Effector memory CD4-positive, alpha-beta T cell (primary cell): ENCODE data around the gene TBC1D24.
"Not testable (repeated sequence)": the region's sequence is repeated elsewhere in the genome, so short reads cannot be mapped to it uniquely, and the experiment has no call there.

Source experiments
- DNase-seq, 3 donors: peaks; one replicate each; pipeline ENCODE4 v3.0.0-alpha.2; 2020
- H3K27ac ChIP-seq: 2 replicates; pipeline ENCODE4 v1.7.0; 2013; ENCODE audit warnings: mild to moderate bottlenecking, low read length, moderate library complexity; ENCODE audit not compliant: insufficient read depth, poor library complexity, severe bottlenecking
- H3K27me3 ChIP-seq: replicated peaks from 2 replicates; pipeline ENCODE4 v1.7.0; 2013; ENCODE audit warnings: mild to moderate bottlenecking, low read length; ENCODE audit not compliant: insufficient read depth, control insufficient read depth, poor library complexity, severe bottlenecking
- H3K36me3 ChIP-seq: 2 replicates; pipeline ENCODE4 v1.7.0; 2013; ENCODE audit warnings: mild to moderate bottlenecking, low read length, moderate library complexity; ENCODE audit not compliant: control insufficient read depth, insufficient read depth
- H3K4me1 ChIP-seq: 2 replicates; pipeline ENCODE4 v1.7.0; 2013; ENCODE audit warnings: low read length, mild to moderate bottlenecking; ENCODE audit not compliant: control insufficient read depth, insufficient read depth, poor library complexity, severe bottlenecking
- H3K4me3 ChIP-seq: 2 replicates; pipeline ENCODE4 v1.7.0; 2013; ENCODE audit warnings: low read length, low read depth, mild to moderate bottlenecking; ENCODE audit not compliant: insufficient read depth, poor library complexity, severe bottlenecking
- H3K9me3 ChIP-seq: 2 replicates; pipeline ENCODE4 v1.7.0; 2013; ENCODE audit warnings: mild to moderate bottlenecking, low read length, moderate library complexity; ENCODE audit not compliant: control insufficient read depth

Gene TBC1D24

DNA sequence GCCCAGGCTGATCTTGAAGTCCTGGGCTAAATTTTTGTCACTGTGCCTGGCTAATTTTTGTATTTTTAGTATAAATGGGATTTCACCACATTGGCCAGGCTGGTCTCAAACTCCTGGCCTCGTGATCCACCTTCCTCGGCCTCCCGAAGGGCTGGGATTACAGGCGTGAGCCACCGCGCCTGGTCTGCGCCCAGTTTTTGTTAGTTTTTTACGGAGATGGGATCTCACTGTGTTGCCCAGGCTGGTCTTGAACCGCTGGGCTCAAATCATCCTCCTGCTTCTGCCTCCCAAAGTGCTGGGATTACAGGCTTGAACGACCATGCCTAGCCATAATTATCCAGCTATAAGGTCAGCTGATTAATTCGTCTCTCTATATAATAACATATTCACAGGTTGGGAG lies 59.0 kb downstream of the TBC1D24 start:
- Histone ChIP-seq H3K27ac (no peak overlapping the region), H3K4me1 (peaks cover 15% of the 10 kb centered on the region), H3K9me3 (no peaks in the 10 kb centered on the region)

DNA sequence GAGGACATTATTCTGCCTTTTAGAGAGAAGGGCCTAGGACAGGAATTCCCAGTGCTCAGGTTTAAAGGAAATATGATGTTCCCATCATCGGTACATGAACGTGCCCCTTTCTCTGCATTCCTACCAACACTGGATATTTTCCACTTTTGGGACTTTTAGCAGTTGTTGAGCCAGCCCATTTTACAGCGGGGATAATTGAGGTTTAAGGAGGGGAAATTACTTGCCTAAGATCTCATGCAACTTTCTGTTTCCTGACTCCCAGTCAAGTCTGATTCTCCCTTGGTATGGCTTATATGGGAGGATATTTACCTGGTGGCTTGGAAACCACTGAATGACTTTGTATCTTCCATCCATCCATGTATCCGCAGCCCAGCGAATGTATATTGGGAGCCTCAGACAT lies 59.4 kb downstream of the TBC1D24 start:
- not testable (repeated sequence) for H3K36me3 ChIP-seq, H3K9me3 ChIP-seq, H3K27me3 ChIP-seq, H3K27ac ChIP-seq, DNase-seq, H3K4me3 ChIP-seq
- H3K4me1 ChIP-seq = peaks cover 19% of the 10 kb centered on the region

More for the DNA sequence above, 59.0 kb downstream of the TBC1D24 start:
- Histone ChIP-seq H3K27me3 (no peaks in the 10 kb centered on the region), H3K4me3 (no peak overlapping the region), H3K36me3 (peaks cover 3% of the 10 kb centered on the region)
- no peak for DNase-seq

DNA sequence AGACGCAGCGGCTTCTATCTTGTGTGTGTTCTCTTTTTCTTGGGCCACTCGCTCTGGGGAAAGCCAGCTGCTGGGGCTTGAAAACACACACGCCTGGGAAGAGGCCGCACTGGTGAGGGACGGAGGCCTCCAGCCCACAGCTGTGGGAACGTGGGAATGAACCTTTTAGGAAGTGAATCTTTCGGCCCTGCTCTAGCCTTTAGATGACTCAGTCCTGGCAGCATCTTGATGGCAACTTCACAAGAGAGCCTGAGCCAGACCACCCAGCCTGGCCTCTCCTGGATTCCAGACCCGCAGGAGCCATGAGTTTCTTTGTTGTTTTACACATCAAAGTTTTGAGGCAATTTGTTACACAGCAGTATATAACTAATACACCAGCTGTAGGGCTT lies 60.7 kb downstream of the TBC1D24 start:
- H3K27ac ChIP-seq = no peak overlapping the region

DNA sequence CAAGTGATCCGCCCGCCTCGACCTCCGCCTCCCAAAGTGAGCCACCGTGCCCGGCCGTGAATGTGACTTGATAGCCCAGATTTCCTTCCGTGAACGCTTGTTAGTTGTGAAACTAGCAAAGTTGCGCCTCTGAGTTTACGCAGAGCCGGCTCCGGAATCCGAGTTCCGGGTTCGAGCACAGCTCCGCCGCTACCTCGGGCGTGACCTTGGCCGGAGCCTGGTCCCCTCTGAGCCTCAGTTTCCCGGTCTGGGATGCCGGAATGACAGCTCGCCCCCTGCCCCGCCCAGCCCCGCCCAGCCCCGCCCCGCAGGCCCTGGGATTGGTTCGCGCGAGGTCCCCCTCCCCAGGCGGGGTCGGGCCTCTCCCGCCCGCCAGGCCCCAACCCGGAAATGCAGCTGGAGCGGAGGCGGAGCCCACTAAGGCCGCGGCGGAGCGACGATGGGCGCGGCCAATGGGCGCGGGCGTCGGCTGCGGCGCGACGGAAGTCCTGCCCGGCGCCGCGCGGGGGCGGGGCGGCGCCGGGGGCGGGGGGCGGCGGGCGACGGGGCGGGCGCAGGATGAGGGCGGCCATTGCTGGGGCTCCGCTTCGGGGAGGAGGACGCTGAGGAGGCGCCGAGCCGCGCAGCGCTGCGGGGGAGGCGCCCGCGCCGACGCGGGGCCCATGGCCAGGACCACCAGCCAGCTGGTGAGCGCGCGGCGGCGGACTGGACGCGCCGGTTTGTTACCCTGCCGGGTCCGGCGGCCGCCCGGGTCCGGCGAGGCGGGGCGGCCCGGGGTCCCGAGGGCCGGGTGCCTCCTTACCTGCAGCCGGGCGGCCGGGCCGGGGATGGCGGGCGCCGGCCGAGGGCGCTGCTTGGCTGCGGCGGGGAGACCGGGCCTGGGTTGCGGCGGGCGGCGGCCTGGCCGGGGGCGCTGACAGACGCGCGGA lies 62.8 kb downstream of the TBC1D24 start, which contains the start of gene PDPK1:
Gene PDPK1 (plus strand): TSS at position 571 of the 929 bp plus-strand sequence. CDS start 92 bp downstream, at position 663.
- Histone ChIP-seq H3K9me3 (no peaks in the 10 kb centered on the region), H3K27ac (peak within 1 kb of the TSS; percentile 65), H3K27me3 (no peaks in the 10 kb centered on the region), H3K4me1 (peaks cover 13% of the 10 kb centered on the region), H3K4me3 (peak within 1 kb of the TSS; percentile 62), H3K36me3 (no peaks in the 10 kb centered on the region)
- peak; percentile 91 to 94 (median 92) for DNase-seq

More for the DNA sequence above, 60.7 kb downstream of the TBC1D24 start:
- Histone ChIP-seq H3K27me3 (no peaks in the 10 kb centered on the region), H3K36me3 (no peaks in the 10 kb centered on the region), H3K4me3 (no peak overlapping the region), H3K4me1 (peaks cover 21% of the 10 kb centered on the region), H3K9me3 (no peaks in the 10 kb centered on the region)
- DNase-seq = no peak

DNA sequence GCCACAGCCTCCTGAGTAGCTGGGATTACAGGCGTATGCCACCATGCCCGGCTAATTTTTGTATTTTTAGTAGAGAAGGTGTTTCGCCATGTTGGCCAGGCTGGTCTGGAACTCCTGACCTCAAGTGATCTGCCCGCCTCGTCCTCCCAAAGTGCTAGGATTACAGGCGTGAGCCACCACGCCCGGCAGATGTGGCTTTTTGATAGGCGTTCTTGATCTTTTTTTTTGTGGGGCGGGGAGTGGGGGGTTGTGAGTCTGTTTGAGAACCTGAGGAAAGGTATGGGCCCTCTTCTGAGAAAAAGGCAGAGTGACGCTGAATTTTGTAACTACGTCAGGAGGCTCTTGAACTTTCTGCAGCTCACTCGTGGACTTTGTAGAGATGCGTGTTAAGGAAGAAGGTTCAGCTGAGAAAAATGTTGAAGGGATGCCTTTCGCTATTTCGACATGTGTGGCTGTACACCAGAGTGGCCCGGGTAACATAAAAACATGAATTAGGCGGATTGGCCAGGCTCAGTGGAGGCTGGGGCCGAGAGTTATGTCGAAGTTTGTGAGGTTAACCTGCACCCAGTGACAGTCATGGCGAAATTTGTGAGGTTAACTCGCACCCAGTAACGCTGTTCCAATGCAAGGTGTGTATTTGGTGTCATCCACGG lies 64.4 kb downstream of the TBC1D24 start:
- not testable (repeated sequence) for H3K9me3 ChIP-seq, DNase-seq, H3K4me3 ChIP-seq, H3K27me3 ChIP-seq, H3K27ac ChIP-seq, H3K36me3 ChIP-seq
- H3K4me1 ChIP-seq = peaks cover 13% of the 10 kb centered on the region

DNA sequence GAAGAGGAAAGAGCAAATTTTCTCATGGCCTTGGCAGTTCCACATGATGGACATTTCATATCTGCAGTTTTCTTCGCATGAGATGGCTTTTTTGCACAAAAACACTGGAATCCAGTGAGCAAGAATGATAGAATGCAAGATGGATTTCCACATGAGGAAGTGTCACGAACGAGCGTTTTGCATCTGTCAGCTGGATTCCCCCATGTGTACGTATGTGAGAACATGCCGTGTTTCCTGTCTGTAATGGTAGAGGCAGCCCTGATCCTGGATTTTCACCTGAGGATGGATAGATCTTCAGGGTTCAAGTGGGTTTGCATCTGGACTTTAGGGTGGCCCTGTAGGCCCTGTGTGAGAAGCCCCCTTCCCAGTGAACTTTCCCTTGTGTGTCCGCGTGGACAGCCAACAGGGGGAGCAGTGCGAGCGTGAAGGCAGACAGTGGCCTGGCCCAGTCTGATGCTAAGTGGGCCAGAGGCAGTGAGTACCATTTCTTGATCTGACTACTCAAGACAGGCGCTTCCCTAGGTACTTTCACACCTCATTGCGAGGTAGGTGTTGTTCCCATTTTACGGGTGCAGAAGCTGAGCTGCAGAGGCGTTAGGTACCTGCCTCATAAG lies 65.0 kb downstream of the TBC1D24 start:
- H3K4me1 ChIP-seq = peaks cover 13% of the 10 kb centered on the region
- H3K36me3 ChIP-seq, DNase-seq, H3K27me3 ChIP-seq, H3K9me3 ChIP-seq, H3K27ac ChIP-seq, H3K4me3 ChIP-seq: not testable (repeated sequence)

DNA sequence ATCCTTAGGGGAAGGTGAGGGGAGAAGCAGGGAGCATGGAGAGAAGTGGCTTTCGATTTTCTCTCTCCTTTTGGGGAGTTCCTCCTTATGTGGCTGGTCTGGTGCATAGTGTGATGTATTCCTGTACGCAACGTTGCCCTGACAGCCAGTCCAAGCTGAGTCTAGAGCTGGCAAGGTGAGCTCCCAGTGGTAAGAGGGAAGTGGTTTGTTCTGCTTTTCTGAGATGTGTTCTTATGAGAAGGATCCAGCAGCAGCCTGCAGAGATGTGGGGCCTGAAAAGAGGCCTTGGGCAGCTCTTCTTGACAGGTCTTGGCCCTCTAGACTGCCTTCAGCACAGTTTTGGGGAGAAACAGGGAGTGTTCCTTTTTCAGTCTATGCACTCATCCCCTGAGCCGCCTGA lies 66.0 kb downstream of the TBC1D24 start:
- H3K9me3 ChIP-seq, DNase-seq, H3K27me3 ChIP-seq, H3K36me3 ChIP-seq, H3K4me3 ChIP-seq, H3K27ac ChIP-seq: not testable (repeated sequence)
- peaks cover 13% of the 10 kb centered on the region for H3K4me1 ChIP-seq

DNA sequence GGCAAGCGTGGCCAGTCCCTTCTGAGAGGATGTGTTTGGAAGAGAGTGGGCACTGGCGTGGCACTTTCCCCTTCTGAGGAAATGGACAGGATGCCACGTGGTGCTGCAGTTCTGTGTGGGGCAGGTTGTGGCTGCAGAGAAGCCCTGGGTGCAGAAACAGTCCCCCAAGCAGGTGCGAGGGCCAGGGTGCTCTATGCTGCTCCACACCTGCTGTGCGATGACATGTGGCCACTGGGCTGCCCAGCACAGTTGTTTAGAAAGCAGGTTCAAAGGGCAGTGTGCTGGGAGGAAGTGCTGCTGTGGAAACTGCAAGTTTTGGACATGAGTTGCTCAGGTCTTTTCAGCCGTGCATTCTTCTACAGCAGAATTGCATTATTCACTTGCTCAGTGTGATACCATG lies 66.5 kb downstream of the TBC1D24 start:
- not testable (repeated sequence) for H3K36me3 ChIP-seq, H3K9me3 ChIP-seq, H3K27me3 ChIP-seq, H3K4me3 ChIP-seq, DNase-seq, H3K27ac ChIP-seq
- H3K4me1 ChIP-seq = peaks cover 13% of the 10 kb centered on the region

DNA sequence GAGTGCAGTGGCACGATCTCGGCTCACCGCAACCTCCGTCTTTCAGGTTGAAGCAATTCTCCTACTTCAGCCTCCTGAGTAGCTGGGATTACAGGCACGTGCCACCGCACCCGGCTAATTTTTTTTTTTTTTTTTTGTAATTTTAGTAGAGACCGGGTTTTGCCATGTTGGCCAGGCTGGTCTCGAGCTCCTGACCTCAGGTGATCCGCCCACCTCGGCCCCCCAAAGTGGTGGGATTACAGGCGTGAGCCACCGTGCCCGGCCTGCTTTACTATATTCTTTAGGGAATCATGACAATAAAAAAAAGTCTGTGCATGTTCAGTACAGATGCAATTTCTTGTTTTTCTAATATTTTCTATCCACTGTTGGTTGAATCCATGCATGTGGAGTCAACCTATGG lies 68.8 kb downstream of the TBC1D24 start:
- not testable (repeated sequence) for H3K9me3 ChIP-seq, H3K27me3 ChIP-seq, DNase-seq, H3K4me1 ChIP-seq, H3K36me3 ChIP-seq, H3K27ac ChIP-seq, H3K4me3 ChIP-seq
